H1 (cell line): ENCODE results near the gene AAMP. TPM values are rescaled to one million over a fixed set of nuclear protein-coding genes. Genes with fewer than 3 reads are reported as not detected.

ENCODE experiments used
- CTCF ChIA-PET: fragments of 300-600 bp; sonication (Branson Sonifier 250); formaldehyde crosslinking; loops from one replicate; lab custom pipeline; 2021; ENCODE audit not compliant: partially characterized antibody; lab: Charles Lee
- POLR2A ChIA-PET: fragments of 300-600 bp; sonication (Branson Sonifier 250); formaldehyde crosslinking; loops from one replicate; lab custom pipeline; 2021; ENCODE audit warnings: inconsistent platforms; ENCODE audit not compliant: partially characterized antibody; lab: Charles Lee
- DNase-seq, 2 experiments: peaks; one replicate each; pipeline versions ENCODE4 v3.0.0 to v3.0.0-alpha.2; 2010 to 2022; ENCODE audit warnings: low spot score in 2 of 2, low read depth in 1 of 2, mixed read lengths in 1 of 2
- FAIRE-seq: peaks from 2 replicates; lab custom pipeline; 2011; peaks lifted over from hg19 to GRCh38; lab: Jason Lieb, UNC
- H2AFZ ChIP-seq: 2 replicates; pipeline ENCODE4 v1.8.1; 2012; ENCODE audit warnings: low read length, inconsistent platforms
- H2AK5ac ChIP-seq: 2 replicates; pipeline ENCODE4 v1.6.1; 2013; ENCODE audit warnings: low read depth, low read length
- H2BK120ac ChIP-seq: replicated peaks from 2 replicates; pipeline ENCODE3; 2013; ENCODE audit warnings: low read depth, low read length, inconsistent platforms
- H2BK12ac ChIP-seq: 2 replicates; pipeline ENCODE4 v1.6.1; 2013; ENCODE audit warnings: low read depth, low read length
- H2BK15ac ChIP-seq: 2 replicates; pipeline ENCODE4 v1.6.1; 2013; ENCODE audit warnings: low read length
- H2BK20ac ChIP-seq: 2 replicates; pipeline ENCODE4 v1.6.1; 2013; ENCODE audit warnings: low read length
- H2BK5ac ChIP-seq: 2 replicates; pipeline ENCODE4 v1.6.1; 2013; ENCODE audit warnings: low read depth, low read length
- H3K14ac ChIP-seq: 2 replicates; pipeline ENCODE4 v1.6.1; 2013; ENCODE audit warnings: inconsistent platforms; ENCODE audit not compliant: insufficient read length
- H3K18ac ChIP-seq: 2 replicates; pipeline ENCODE4 v1.6.1; 2013; ENCODE audit warnings: low read length; ENCODE audit errors: extremely low read depth
- H3K23ac ChIP-seq: 2 replicates; pipeline ENCODE4 v1.6.1; 2013; ENCODE audit warnings: inconsistent platforms; ENCODE audit not compliant: insufficient read length
- H3K23me2 ChIP-seq: 2 replicates; pipeline ENCODE4 v1.6.1; 2013; ENCODE audit warnings: low read depth, low read length
- H3K27ac ChIP-seq: 2 replicates; pipeline ENCODE4 v1.6.1; 2011; ENCODE audit warnings: low read depth, low read length, inconsistent platforms
- H3K27me3 ChIP-seq, 4 experiments: replicated peaks in 1 of 4; 1 replicate in 1 of 4; 2 replicates in 3 of 4; pipeline versions ENCODE4 v1.6.1 to v1.8.1; 2011 to 2013; ENCODE audit warnings: low read length in 3 of 4, mild to moderate bottlenecking in 3 of 4, inconsistent platforms in 2 of 4, mixed read lengths in 2 of 4, moderate library complexity in 1 of 4; ENCODE audit not compliant: control insufficient read depth in 3 of 4, insufficient read depth in 3 of 4; ENCODE audit errors: extremely low read depth in 1 of 4
- H3K36me3 ChIP-seq, 4 experiments: 2 replicates each; pipeline versions ENCODE4 v1.6.1 to v1.8.1; 2011 to 2013; ENCODE audit warnings: mild to moderate bottlenecking in 4 of 4, low read length in 3 of 4, moderate library complexity in 2 of 4, control low read depth in 1 of 4, inconsistent platforms in 1 of 4; ENCODE audit not compliant: insufficient read depth in 4 of 4, control insufficient read depth in 2 of 4
- H3K4ac ChIP-seq: replicated peaks from 2 replicates; pipeline ENCODE3; 2013; ENCODE audit warnings: low read length, low read depth, mixed read lengths, inconsistent platforms; ENCODE audit not compliant: insufficient read length
- H3K4me1 ChIP-seq, 4 experiments: replicated peaks in 1 of 4; 1 replicate in 1 of 4; 2 replicates in 3 of 4; pipeline versions ENCODE4 v1.6.1 to v1.8.1; 2011 to 2013; ENCODE audit warnings: low read length in 3 of 4, inconsistent platforms in 2 of 4, mixed read lengths in 1 of 4; ENCODE audit not compliant: insufficient read depth in 4 of 4, control insufficient read depth in 3 of 4
- H3K4me2 ChIP-seq, 2 experiments: 2 replicates each; pipeline versions ENCODE4 v1.6.1 to v1.8.1; 2011 to 2013; ENCODE audit warnings: low read depth in 2 of 2, low read length in 2 of 2, control low read depth in 1 of 2, inconsistent platforms in 1 of 2, mild to moderate bottlenecking in 1 of 2; ENCODE audit not compliant: insufficient read depth in 1 of 2
- H3K4me3 ChIP-seq, 4 experiments: fragments of 200-600, 300-600 bp in 1 of 4; sonication (generic), shearing (Covaris generic), sonication (Bioruptor Twin) in 1 of 4; 2 replicates each; pipeline versions ENCODE4 v1.5.1 to v1.8.1; 2011 to 2016; ENCODE audit warnings: low read length in 4 of 4, low read depth in 3 of 4, control low read depth in 2 of 4, inconsistent platforms in 2 of 4, mild to moderate bottlenecking in 2 of 4, mixed read lengths in 1 of 4, moderate library complexity in 1 of 4; ENCODE audit not compliant: insufficient read depth in 2 of 4; ENCODE audit errors: extremely low read depth in 1 of 4
- H3K56ac ChIP-seq: replicated peaks from 2 replicates; pipeline ENCODE3; 2013; ENCODE audit warnings: low read depth, mild to moderate bottlenecking, mixed read lengths, low read length, inconsistent platforms; ENCODE audit not compliant: insufficient read length
- H3K79me1 ChIP-seq: 2 replicates; pipeline ENCODE4 v1.6.1; 2013; ENCODE audit warnings: low read depth, low read length, control low read depth
- H3K79me2 ChIP-seq, 2 experiments: 2 replicates each; pipeline versions ENCODE4 v1.6.1 to v1.8.1; 2012 to 2013; ENCODE audit warnings: low read length in 2 of 2, mild to moderate bottlenecking in 2 of 2, inconsistent platforms in 1 of 2; ENCODE audit not compliant: insufficient read depth in 2 of 2, control insufficient read depth in 1 of 2
- H3K9ac ChIP-seq, 4 experiments: replicated peaks in 1 of 4; 1 replicate in 1 of 4; 2 replicates in 3 of 4; pipeline versions ENCODE4 v1.6.1 to v1.8.1; 2011 to 2013; ENCODE audit warnings: low read depth in 3 of 4, low read length in 3 of 4, control low read depth in 2 of 4, mild to moderate bottlenecking in 2 of 4, moderate library complexity in 2 of 4, inconsistent platforms in 1 of 4; ENCODE audit errors: extremely low read depth in 1 of 4
- H3K9me3 ChIP-seq, 2 experiments: 2 replicates each; pipeline versions ENCODE4 v1.6.1 to v1.8.1; 2012 to 2013; ENCODE audit warnings: mild to moderate bottlenecking in 2 of 2, moderate library complexity in 2 of 2, control low read depth in 1 of 2, inconsistent platforms in 1 of 2, low read depth in 1 of 2, low read length in 1 of 2, mixed read lengths in 1 of 2; ENCODE audit not compliant: insufficient read depth in 2 of 2
- H4K20me1 ChIP-seq, 2 experiments: replicated peaks in 1 of 2; 2 replicates each; pipeline versions ENCODE3 to v1.8.1; 2011 to 2013; ENCODE audit warnings: inconsistent platforms in 2 of 2, low read length in 2 of 2, mild to moderate bottlenecking in 1 of 2; ENCODE audit not compliant: insufficient read depth in 2 of 2, control insufficient read depth in 1 of 2
- H4K5ac ChIP-seq: 2 replicates; pipeline ENCODE4 v1.6.1; 2013; ENCODE audit warnings: low read length, low read depth, mixed read lengths, inconsistent platforms; ENCODE audit not compliant: insufficient read length
- H4K8ac ChIP-seq: 2 replicates; pipeline ENCODE4 v1.8.0; 2013; ENCODE audit warnings: mild to moderate bottlenecking, moderate library complexity, low read length, inconsistent platforms; ENCODE audit not compliant: insufficient read depth; ENCODE audit errors: extremely low read depth
- H4K91ac ChIP-seq: replicated peaks from 2 replicates; pipeline ENCODE3; 2013; ENCODE audit warnings: low read length, mixed read lengths, inconsistent platforms; ENCODE audit not compliant: insufficient read length
- SP2 ChIP-seq: IDR thresholded peaks from 2 replicates; pipeline ENCODE4 v1.6.1; 2012; ENCODE audit warnings: mild to moderate bottlenecking, low read length, inconsistent platforms
- TAF1 ChIP-seq: IDR thresholded peaks from 2 replicates; pipeline ENCODE4 v1.6.1; 2011; ENCODE audit warnings: mild to moderate bottlenecking, low read depth, low read length
- TBP ChIP-seq: IDR thresholded peaks from 2 replicates; pipeline ENCODE4 v1.6.1; 2011; ENCODE audit warnings: low read depth, low read length, improper control_type of control experiment
- WGBS, 2 experiments: shearing (Covaris generic) in 1 of 2; methylation state at CpG; one replicate each; pipeline versions ENCODE4 v1.1.6 to v1.1.7; 2013 to 2015; ENCODE audit warnings: low lambda C conversion rate in 2 of 2, mixed read lengths in 2 of 2, inconsistent platforms in 1 of 2, low coverage in 1 of 2, missing lambda C conversion rate in 1 of 2; ENCODE audit not compliant: insufficient replicate concordance in 2 of 2, insufficient coverage in 1 of 2, insufficient read length in 1 of 2; ENCODE audit errors: extremely low coverage in 1 of 2, missing lambda C conversion rate in 1 of 2; 5-methylcytosine and 5-hydroxymethylcytosine counted together
- polyA plus RNA-seq, 7 experiments: library from polyadenylated mRNA; depleted of rRNA in 3 of 7; stranded (reverse) in 5 of 7; unstranded in 2 of 7; fragments of >200 nt in 5 of 7; fragments of 200-250 nt in 2 of 7; gene quantifications; 1 replicate in 5 of 7; 2 replicates in 1 of 7; 4 replicates in 1 of 7; pipeline versions ENCODE4 v1.2.1 to v1.2.3, GENCODE V29; 2011 to 2013; ENCODE audit warnings: missing spikeins in 2 of 7, mixed read lengths in 2 of 7
- total RNA-seq: library from RNA; stranded (reverse); fragmentation: NEBNext Ultra II Directional; extraction: Animal tissue kit (Norgen Biotek cat#: 25700); gene quantifications from 2 replicates; pipeline ENCODE4 v1.2.1, GENCODE V29; 2021

AAMP gene
- total and polyA plus RNA-seq, 2 of the 8 experiments (the other 6 are each of a cell fraction or from before 2014, with no cell fraction given): 119 to 125 TPM

DNA sequence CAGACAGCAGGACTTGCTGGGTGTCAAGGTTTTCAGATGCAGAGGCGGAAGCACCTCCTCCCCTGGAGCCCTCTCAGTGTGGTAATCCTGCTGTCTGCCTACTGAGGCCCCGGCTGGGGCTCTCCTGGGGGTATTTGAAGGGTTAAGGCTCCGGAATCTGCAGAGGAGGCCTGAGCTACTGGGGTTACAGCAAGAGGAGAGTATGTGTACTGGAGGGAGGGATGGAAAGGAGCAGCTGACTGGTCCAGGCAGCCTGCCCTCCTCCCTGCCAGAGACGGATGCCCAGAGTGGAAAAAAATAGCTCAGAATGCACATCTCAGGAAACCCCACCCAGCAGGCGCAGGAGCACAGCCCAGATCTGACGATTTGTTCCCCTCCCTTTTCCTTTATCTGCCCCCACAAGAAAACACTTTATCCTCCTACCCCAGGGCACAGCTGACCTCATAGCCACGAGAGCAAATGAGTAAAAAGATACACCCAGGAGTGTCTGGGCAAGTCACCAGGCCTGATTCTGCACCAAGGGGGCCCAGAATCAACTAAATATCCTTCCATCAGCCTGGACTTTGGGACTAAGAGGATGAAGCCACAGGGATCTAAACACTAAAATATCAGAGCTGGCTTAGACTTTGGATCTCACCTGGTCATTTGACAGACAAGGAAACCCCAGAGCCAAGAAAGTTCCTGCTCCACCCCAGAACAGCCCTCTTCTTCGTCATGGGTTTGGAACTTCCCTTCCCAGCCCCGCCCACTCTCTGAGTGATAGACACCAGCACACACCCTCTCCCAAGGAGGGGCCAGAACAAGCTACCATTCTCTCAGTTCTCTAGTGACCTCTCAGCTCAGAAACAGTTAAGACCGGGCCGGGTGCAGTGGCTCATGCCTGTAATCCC is 16.9 kb upstream of the AAMP start:
- Histone ChIP-seq H3K56ac (no peak overlapping the region), H2BK12ac (no peak overlapping the region), H3K4ac (no peak overlapping the region), H3K27me3 (no peaks in the 10 kb centered on the region), H2BK15ac (no peak overlapping the region), H3K23me2 (peaks cover 2% of the 10 kb centered on the region; the same call in 1 of the 2 replicates), H3K9ac (no peak overlapping the region; a peak in 1 of 7 replicates), H3K9me3 (no peaks in the 10 kb centered on the region), H2AFZ (no peak overlapping the region), H2AK5ac (no peak overlapping the region), H2BK20ac (no peak overlapping the region), H4K20me1 (peaks cover 0 to 5% of the 10 kb centered on the region in 2 experiments), H3K79me2 (no peaks in the 10 kb centered on the region), H3K18ac (no peak overlapping the region), H3K4me3 (no peak overlapping the region), H3K4me2 (peak overlapping the region; percentile 29 to 39; a peak in 3 of 4 replicates), H2BK120ac (no peak overlapping the region), H3K79me1 (0 out of 2 replicates have a peak, but pooled peaks cover 8% of the 10 kb centered on the region), H3K27ac (no peak overlapping the region), H3K23ac (no peak overlapping the region), H4K8ac (no peak overlapping the region), H3K4me1 (peaks cover 5 to 11% (median 7%) of the 10 kb centered on the region in 4 experiments; a peak in 4 of 7 replicates), H4K5ac (no peak overlapping the region), H3K14ac (no peak overlapping the region), H4K91ac (no peak overlapping the region), H2BK5ac (no peak overlapping the region), H3K36me3 (no peaks in the 10 kb centered on the region)
- peak; percentile 46 to 77 for DNase-seq
- POLR2A ChIA-PET: interaction anchor here (1.0 to 4.0 kb wide), 7 partner anchors 9 to 111 kb away, joined by 3 to 22 read pairs (median 4); partner anchors contain the start of genes AAMP and PNKD
- WGBS, 2 experiments: 53% methylated on average over 10 of the region's 11 CpGs; no CpG with 5 or more reads in 1 of the 2 experiments
- TF ChIP-seq TBP (0 out of 2 replicates have a peak, but pooled peaks have one; percentile 28), TAF1 (peak; percentile 29; the same call in 1 of the 2 replicates), SP2 (no peak)
- FAIRE-seq: peak; percentile 32
- CTCF ChIA-PET: interaction anchor here (0.6 to 9.2 kb wide), 12 partner anchors 12 to 200 kb away, joined by 3 to 131 read pairs (median 4); partner anchors contain the start of genes AAMP, CATIP and PNKD
